ENCODE results near the gene PLEKHG5. TPM values are rescaled to one million over a fixed set of nuclear protein-coding genes. Genes with fewer than 3 reads are reported as not detected.

PLEKHG5 gene
- polyA plus RNA-seq, 3 donors, result 0.03 TPM; not detected in 2

DNA sequence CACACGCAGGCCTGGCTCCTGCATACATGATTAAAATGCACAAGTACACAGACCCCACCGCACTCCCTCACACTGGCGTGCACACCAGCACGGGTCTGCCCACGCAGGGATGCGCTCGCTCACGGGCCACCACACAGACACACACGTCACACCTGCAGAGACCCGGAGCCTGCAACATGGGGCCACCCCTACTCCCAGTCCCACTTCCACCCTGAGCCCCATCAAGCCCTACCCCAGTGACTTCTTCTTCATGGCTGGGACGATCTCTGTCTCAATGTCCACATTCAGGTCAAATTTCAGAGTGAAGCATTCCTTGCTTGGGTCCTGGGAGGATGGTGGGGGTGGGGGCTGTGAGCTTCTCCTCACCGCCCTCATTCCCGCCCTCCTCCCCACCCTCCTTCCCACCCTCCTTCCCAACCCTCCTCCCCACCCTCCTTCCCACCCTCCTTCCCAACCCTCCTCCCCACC, 16.6 kb downstream of the PLEKHG5 start:
- no peak overlapping the region for H2AFZ ChIP-seq (ENCODE audit: insufficient read depth, low read depth, low read length, poor library complexity, severe bottlenecking)
- H3K27me3 ChIP-seq (ENCODE audit: control insufficient read depth in 2 of 2, insufficient read depth in 2 of 2, low read length in 2 of 2), result no peaks in the 10 kb centered on the region
- Mint-ChIP-seq H3K27me3 (ENCODE audit: low read depth in 3 of 3) (peaks cover 6 to 7% (median 6%) of the 10 kb centered on the region in 3 donors), H3K36me3 (no peaks in the 10 kb centered on the region), H3K9me3 (peaks cover 0 to 3% (median 0%) of the 10 kb centered on the region in 7 donors), H3K27ac (no peak overlapping the region), H3K4me3 (no peak overlapping the region), H3K4me1 (no peaks in the 10 kb centered on the region)
- WGBS (ENCODE audit: insufficient coverage), result 91% methylated on average over 8 of the region's 13 CpGs
- TF ChIP-seq, protein P1, sequence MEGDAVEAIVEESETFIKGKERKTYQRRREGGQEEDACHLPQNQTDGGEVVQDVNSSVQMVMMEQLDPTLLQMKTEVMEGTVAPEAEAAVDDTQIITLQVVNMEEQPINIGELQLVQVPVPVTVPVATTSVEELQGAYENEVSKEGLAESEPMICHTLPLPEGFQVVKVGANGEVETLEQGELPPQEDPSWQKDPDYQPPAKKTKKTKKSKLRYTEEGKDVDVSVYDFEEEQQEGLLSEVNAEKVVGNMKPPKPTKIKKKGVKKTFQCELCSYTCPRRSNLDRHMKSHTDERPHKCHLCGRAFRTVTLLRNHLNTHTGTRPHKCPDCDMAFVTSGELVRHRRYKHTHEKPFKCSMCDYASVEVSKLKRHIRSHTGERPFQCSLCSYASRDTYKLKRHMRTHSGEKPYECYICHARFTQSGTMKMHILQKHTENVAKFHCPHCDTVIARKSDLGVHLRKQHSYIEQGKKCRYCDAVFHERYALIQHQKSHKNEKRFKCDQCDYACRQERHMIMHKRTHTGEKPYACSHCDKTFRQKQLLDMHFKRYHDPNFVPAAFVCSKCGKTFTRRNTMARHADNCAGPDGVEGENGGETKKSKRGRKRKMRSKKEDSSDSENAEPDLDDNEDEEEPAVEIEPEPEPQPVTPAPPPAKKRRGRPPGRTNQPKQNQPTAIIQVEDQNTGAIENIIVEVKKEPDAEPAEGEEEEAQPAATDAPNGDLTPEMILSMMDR (IDR thresholded peaks at IDR 0.05), result no peak
- intact Hi-C loops (cut with micrococcal nuclease), result loop anchor here in 1 of 2 donors (5.0 kb wide), 2 partner anchors 228 to 527 kb away; no protein-coding TSS in a partner anchor
- H4K20me1 ChIP-seq (ENCODE audit: insufficient read depth, low read length), result no peaks in the 10 kb centered on the region
- H3K27ac ChIP-seq (ENCODE audit: low read depth in 1 of 2, low read length in 2 of 2), result no peak overlapping the region
- H3K4me1 ChIP-seq (ENCODE audit: control insufficient read depth in 1 of 2, insufficient read depth in 2 of 2, low read length in 2 of 2), result no peaks in the 10 kb centered on the region
- no peak overlapping the region for H3K4me2 ChIP-seq (replicated peaks; ENCODE audit: extremely low read depth, low read length, poor library complexity, severe bottlenecking)
- H3K9ac ChIP-seq (ENCODE audit: insufficient read depth, low read length, poor library complexity, severe bottlenecking), result no peak overlapping the region
- H3K79me2 ChIP-seq (ENCODE audit: insufficient read depth, low read length), result no peaks in the 10 kb centered on the region
- peaks cover 0 to 6% of the 10 kb centered on the region in 2 donors for H3K9me3 ChIP-seq (replicated peaks in 1 of 2; ENCODE audit: control insufficient read depth in 1 of 2, insufficient read depth in 1 of 2, low read length in 2 of 2)
- H3K4me3 ChIP-seq (replicated peaks in 1 of 3; ENCODE audit: low read depth in 2 of 3, low read length in 3 of 3), result no peak overlapping the region
- no peaks in the 10 kb centered on the region for H3K36me3 ChIP-seq (replicated peaks in 1 of 2; ENCODE audit: control insufficient read depth in 1 of 2, insufficient read depth in 2 of 2, low read length in 2 of 2)
- no peak for DNase-seq

- Histone ChIP-seq H3K9ac (ENCODE audit: insufficient read depth, low read length, poor library complexity, severe bottlenecking) (no peak overlapping the region), H3K36me3 (replicated peaks in 1 of 2; ENCODE audit: control insufficient read depth in 1 of 2, insufficient read depth in 2 of 2, low read length in 2 of 2) (no peaks in the 10 kb centered on the region), H3K4me1 (ENCODE audit: control insufficient read depth in 1 of 2, insufficient read depth in 2 of 2, low read length in 2 of 2) (no peaks in the 10 kb centered on the region), H3K4me3 (replicated peaks in 1 of 3; ENCODE audit: low read depth in 2 of 3, low read length in 3 of 3) (no peak overlapping the region), H3K4me2 (replicated peaks; ENCODE audit: extremely low read depth, low read length, poor library complexity, severe bottlenecking) (no peak overlapping the region), H3K79me2 (ENCODE audit: insufficient read depth, low read length) (no peaks in the 10 kb centered on the region), H3K27me3 (ENCODE audit: control insufficient read depth in 2 of 2, insufficient read depth in 2 of 2, low read length in 2 of 2) (no peaks in the 10 kb centered on the region), H2AFZ (ENCODE audit: insufficient read depth, low read depth, low read length, poor library complexity, severe bottlenecking) (no peak overlapping the region), H4K20me1 (ENCODE audit: insufficient read depth, low read length) (no peaks in the 10 kb centered on the region), H3K27ac (ENCODE audit: low read depth in 1 of 2, low read length in 2 of 2) (no peak overlapping the region), H3K9me3 (replicated peaks in 1 of 2; ENCODE audit: control insufficient read depth in 1 of 2, insufficient read depth in 1 of 2, low read length in 2 of 2) (peaks cover 0 to 6% of the 10 kb centered on the region in 2 donors)
- intact Hi-C loops (cut with micrococcal nuclease), result loop anchor here in 1 of 2 donors (5.0 kb wide), 1 partner anchor 528 kb away; no protein-coding TSS in a partner anchor
- Mint-ChIP-seq H3K27ac (no peak overlapping the region), H3K4me1 (no peaks in the 10 kb centered on the region), H3K36me3 (no peaks in the 10 kb centered on the region), H3K27me3 (ENCODE audit: low read depth in 3 of 3) (peaks cover 5 to 6% (median 6%) of the 10 kb centered on the region in 3 donors), H3K4me3 (no peak overlapping the region), H3K9me3 (peaks cover 0 to 3% (median 0%) of the 10 kb centered on the region in 7 donors)
- 92% methylated on average over 13 of the region's 33 CpGs for WGBS (ENCODE audit: insufficient coverage)
- DNase-seq, result no peak
- TF ChIP-seq, protein P1 (IDR thresholded peaks at IDR 0.05), result no peak
Measured at GRCh38 chr1:6473974-6474814, 17.3 kb downstream of the PLEKHG5 start.

Data from CD14-positive monocyte (primary cell).